HG03565 (cell line): ENCODE measurements around the gene MBD5.

Experiments
- ATAC-seq: cut with Tn5 transposase; IDR thresholded peaks from one replicate; pipeline ENCODE4 v1.9.1; 2021; ENCODE audit warnings: mild to moderate bottlenecking, moderate library complexity; ENCODE audit not compliant: unreplicated experiment

MBD5 gene

GRCh38 chr2:148513427-148513826, 492.5 kb downstream of the MBD5 start:
- no peak for ATAC-seq

DNA sequence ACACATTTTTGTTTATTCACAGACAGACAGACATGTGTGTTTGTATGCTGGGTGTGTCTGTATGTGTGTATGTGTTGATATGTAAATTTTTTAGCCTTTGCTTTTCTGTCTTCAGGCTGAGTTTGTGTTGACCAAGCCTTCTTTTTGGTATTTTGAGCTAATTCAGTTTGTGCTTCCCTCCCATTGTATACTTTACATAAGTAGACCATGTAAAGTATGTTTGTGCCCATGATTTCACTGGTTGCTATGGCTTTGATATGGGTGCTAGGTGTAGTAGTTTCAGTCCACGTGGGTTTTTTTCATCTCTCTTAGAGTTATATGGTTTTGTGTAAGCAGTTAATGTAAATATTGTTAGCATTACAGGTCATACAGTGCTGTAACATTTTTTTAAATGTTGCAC, 494.2 kb downstream of the MBD5 start:
- no peak for ATAC-seq

GRCh38 chr2:148515976-148516375, 495.1 kb downstream of the MBD5 start:
- ATAC-seq = no peak

- no peak for ATAC-seq
Measured at GRCh38 chr2:148517296-148517695, 496.4 kb downstream of the MBD5 start.

- no peak for ATAC-seq
Measured at GRCh38 chr2:148517822-148518221, 496.9 kb downstream of the MBD5 start.

DNA sequence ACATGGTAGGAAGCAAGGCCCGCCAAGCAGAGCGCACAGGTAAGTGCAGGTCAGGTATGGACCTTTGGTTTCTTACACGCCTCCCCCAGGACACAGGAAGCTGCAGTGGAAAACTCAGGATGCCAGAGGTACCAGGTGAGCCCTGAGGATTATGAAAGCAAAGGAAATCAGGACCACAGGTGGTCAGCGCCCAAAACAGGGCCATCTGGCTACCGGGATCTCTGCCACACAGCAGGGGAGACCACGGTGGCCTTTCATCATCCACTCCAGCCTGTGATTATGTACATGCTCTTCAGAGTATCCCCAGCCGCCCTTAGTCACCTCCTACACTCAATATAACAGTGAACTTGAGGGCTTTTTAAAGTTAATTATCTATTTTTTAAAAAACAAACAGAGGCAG, 498.1 kb downstream of the MBD5 start:
- ATAC-seq = no peak

- ATAC-seq = no peak
Measured at GRCh38 chr2:148521181-148521580, 500.3 kb downstream of the MBD5 start.

DNA sequence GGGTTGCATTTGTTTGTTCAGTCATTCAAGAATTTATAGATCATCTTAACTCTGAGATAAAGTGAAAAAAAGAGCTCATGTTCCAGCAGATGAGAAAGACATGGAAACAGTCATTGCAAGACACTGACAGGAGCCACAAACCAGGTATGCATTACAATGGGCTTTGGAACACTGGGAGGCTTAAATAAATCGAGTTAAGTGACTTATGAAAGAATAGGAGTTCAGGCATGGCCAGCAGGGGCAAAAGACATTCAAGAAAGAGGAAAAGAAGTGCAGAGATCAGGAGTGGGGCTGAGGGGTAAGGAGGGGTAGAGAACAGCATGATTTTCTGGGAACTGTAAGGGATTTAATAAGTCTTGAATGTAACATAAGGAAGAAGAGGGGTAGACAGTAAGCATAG, 502.4 kb downstream of the MBD5 start:
- ATAC-seq = no peak

GRCh38 chr2:148524519-148524919, 503.6 kb downstream of the MBD5 start:
- ATAC-seq = no peak

GRCh38 chr2:148525130-148525529, 504.2 kb downstream of the MBD5 start:
- no peak for ATAC-seq

DNA sequence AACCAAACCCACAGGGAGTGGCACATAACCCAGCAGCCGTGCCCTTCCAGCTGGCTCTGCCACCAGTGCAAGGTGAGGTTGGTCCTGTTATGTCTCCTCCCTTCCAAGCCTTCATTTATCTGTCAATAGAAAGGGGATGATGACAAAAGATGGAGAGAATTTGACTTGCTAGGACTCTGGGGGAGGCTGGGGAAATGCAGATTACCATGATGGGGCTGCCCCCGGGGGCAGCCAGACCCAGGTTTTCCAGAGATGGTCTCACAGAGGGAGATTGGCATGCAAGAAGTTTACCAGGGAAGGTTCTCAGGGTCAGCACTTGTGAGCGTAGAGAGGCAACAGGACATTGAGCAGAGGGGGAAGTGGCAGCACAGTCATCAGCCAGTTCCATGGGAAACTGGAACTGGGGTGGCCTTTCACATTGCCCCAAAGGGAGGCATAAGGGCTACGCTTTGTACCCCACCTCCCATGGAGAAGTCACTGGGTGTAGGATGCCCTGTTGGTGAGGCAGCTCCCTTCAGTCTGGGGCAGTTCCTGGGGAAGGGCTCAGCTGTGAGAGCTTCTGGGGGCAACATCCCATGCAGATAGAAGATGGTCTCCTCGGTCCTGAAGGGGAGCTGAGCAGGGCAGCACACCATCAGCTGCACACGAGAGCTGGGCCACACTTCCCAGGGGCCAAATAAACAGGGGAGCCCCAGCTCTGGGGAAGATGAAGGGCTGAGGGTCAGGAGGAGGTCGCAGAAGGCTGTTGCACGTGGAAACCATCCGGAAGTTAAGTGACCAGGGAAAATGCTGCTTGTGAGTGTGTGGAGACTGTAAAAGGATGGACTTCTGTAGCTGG, 505.8 kb downstream of the MBD5 start:
- no peak for ATAC-seq

GRCh38 chr2:148527488-148528340, 506.8 kb downstream of the MBD5 start:
- no peak for ATAC-seq

- ATAC-seq = no peak
Measured at GRCh38 chr2:148528356-148529064, 507.6 kb downstream of the MBD5 start.

DNA sequence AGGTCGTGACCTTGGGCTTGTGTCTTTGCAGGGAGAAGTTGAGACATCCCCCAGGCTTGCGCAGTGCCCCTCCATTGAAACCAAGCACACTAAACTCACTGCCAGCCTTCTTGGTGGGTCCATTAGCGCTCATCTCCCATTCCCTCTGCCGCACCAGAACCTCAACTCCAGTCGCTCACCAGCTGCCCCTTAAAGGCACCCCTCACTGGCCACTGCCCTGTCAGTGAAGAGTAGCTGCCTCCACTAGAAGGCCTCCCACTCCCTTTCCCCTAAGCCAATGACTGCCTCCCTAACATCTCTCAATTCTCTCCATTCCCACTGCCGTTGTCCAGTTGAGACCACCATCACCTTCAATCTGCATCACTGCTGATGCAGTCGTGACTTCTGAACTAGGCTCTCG, 508.9 kb downstream of the MBD5 start:
- no peak for ATAC-seq

- no peak for ATAC-seq
Measured at GRCh38 chr2:148530350-148530749, 509.5 kb downstream of the MBD5 start.

- ATAC-seq = no peak
Measured at GRCh38 chr2:148531235-148531634, 510.3 kb downstream of the MBD5 start.

- ATAC-seq = no peak
Measured at GRCh38 chr2:148531669-148532428, 511.0 kb downstream of the MBD5 start.

DNA sequence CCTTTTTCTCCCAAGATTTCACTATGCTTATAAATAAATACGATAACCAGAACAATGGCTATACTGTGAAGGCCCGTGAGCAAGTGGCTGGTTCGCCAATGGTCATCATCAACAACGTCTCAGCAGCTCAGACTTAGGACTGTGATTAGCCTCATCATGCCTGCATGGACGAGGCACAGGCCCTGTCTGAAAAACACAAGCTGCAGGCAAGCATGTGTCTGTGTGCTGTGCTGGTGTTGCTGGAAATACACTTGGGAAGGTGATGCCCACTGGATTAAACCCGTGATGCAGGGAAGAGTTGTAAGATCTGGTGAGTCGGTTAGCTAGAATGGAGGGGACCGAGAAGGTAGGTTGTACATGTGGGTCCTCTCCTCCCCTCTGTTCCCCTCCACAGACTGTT, 512.1 kb downstream of the MBD5 start:
- no peak for ATAC-seq

GRCh38 chr2:148533685-148534084, 512.8 kb downstream of the MBD5 start:
- no peak for ATAC-seq

DNA sequence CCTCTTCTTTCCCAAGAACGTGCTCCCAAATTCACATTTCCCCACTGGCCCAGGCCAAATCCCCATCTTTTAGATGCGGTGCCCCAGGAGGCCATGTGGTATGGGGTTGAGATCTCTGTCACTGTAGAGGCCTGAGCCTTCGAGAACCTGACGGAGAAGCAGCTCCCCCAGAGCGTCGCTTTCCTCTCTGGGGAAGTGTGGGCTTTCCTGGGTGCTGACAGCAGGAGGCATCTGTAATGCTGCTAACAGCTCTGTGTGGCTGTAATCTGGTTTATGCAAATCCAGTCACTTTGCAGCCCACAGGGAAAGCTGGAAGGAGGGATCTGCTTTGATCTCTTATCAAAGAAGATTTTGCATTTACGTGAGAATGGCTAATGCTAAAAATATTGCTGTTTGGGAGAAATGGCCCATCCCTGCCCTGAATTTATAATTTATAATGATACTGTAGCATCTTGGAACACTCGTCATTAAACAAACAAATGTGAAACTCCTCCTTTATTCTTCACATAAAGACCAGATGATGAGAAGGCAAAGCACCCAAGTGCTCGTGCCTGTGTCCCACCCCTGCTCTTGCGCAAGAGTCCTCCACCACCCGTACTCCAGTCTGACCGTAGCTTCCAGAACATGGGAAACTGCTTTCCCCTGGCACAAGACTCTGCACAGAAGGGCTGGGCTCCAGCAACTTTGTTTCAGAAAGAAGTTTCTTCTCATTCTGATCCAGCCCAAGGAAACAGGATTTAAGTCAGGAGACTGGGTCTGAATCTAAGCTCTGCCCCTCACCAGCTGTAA, 513.7 kb downstream of the MBD5 start:
- no peak for ATAC-seq
